ENCODE data around the gene BPIFB6. TPM values are rescaled to one million over a fixed set of nuclear protein-coding genes. Genes with fewer than 3 reads are reported as not detected.

BPIFB6 gene
- polyA plus RNA-seq, 3 donors = not detected

- Mint-ChIP-seq H3K9me3 (peaks cover 0 to under 1% (median 0%) of the 10 kb centered on the region in 7 donors), H3K4me3 (no peak overlapping the region), H3K27me3 (ENCODE audit: low read depth in 3 of 3) (peaks cover 0 to 5% (median 4%) of the 10 kb centered on the region in 3 donors), H3K27ac (no peak overlapping the region), H3K36me3 (no peaks in the 10 kb centered on the region), H3K4me1 (no peaks in the 10 kb centered on the region)
- DNase-seq = no peak
- Histone ChIP-seq H3K27me3 (ENCODE audit: control insufficient read depth in 2 of 2, insufficient read depth in 2 of 2, low read length in 2 of 2) (no peaks in the 10 kb centered on the region), H3K79me2 (ENCODE audit: insufficient read depth, low read length) (no peaks in the 10 kb centered on the region), H3K27ac (ENCODE audit: low read depth in 1 of 2, low read length in 2 of 2) (no peak overlapping the region), H4K20me1 (ENCODE audit: insufficient read depth, low read length) (no peaks in the 10 kb centered on the region), H3K4me1 (ENCODE audit: control insufficient read depth in 1 of 2, insufficient read depth in 2 of 2, low read length in 2 of 2) (no peaks in the 10 kb centered on the region), H3K4me2 (replicated peaks; ENCODE audit: extremely low read depth, low read length, poor library complexity, severe bottlenecking) (no peak overlapping the region), H3K9ac (ENCODE audit: insufficient read depth, low read length, poor library complexity, severe bottlenecking) (no peak overlapping the region), H2AFZ (ENCODE audit: insufficient read depth, low read depth, low read length, poor library complexity, severe bottlenecking) (no peak overlapping the region), H3K9me3 (replicated peaks in 1 of 2; ENCODE audit: control insufficient read depth in 1 of 2, insufficient read depth in 1 of 2, low read length in 2 of 2) (no peaks in the 10 kb centered on the region), H3K36me3 (replicated peaks in 1 of 2; ENCODE audit: control insufficient read depth in 1 of 2, insufficient read depth in 2 of 2, low read length in 2 of 2) (no peaks in the 10 kb centered on the region), H3K4me3 (replicated peaks in 1 of 3; ENCODE audit: low read depth in 2 of 3, low read length in 3 of 3) (no peak overlapping the region)
- intact Hi-C loops (cut with micrococcal nuclease) = no loop called here
- 93% methylated on average over 3 of the region's 5 CpGs for WGBS (ENCODE audit: insufficient coverage)
- TF ChIP-seq CTCF (IDR thresholded peaks at IDR 0.05) = no peak
These were observed 1.9 kb downstream of the BPIFB6 start for GRCh38 chr20:33033381-33033780.

- H3K4me3 Mint-ChIP-seq = no peak overlapping the region
- Histone ChIP-seq H3K9ac (ENCODE audit: insufficient read depth, low read length, poor library complexity, severe bottlenecking) (no peak overlapping the region), H3K27ac (ENCODE audit: low read depth in 1 of 2, low read length in 2 of 2) (no peak overlapping the region), H3K9me3 (replicated peaks in 1 of 2; ENCODE audit: control insufficient read depth in 1 of 2, insufficient read depth in 1 of 2, low read length in 2 of 2) (no peaks in the 10 kb centered on the region), H3K27me3 (ENCODE audit: control insufficient read depth in 2 of 2, insufficient read depth in 2 of 2, low read length in 2 of 2) (no peaks in the 10 kb centered on the region), H3K79me2 (ENCODE audit: insufficient read depth, low read length) (no peaks in the 10 kb centered on the region), H3K4me1 (ENCODE audit: control insufficient read depth in 1 of 2, insufficient read depth in 2 of 2, low read length in 2 of 2) (no peaks in the 10 kb centered on the region), H2AFZ (ENCODE audit: insufficient read depth, low read depth, low read length, poor library complexity, severe bottlenecking) (no peak overlapping the region), H3K4me2 (replicated peaks; ENCODE audit: extremely low read depth, low read length, poor library complexity, severe bottlenecking) (no peak overlapping the region), H3K4me3 (replicated peaks in 1 of 3; ENCODE audit: low read depth in 2 of 3, low read length in 3 of 3) (no peak overlapping the region), H3K36me3 (replicated peaks in 1 of 2; ENCODE audit: control insufficient read depth in 1 of 2, insufficient read depth in 2 of 2, low read length in 2 of 2) (no peaks in the 10 kb centered on the region), H4K20me1 (ENCODE audit: insufficient read depth, low read length) (no peaks in the 10 kb centered on the region)
- H3K27me3 Mint-ChIP-seq (ENCODE audit: low read depth in 3 of 3) = peaks cover 0 to 5% (median 4%) of the 10 kb centered on the region in 3 donors
- peak overlapping the region in 1 of 7 donors; percentile 43 for H3K27ac Mint-ChIP-seq
- H3K4me1 Mint-ChIP-seq = no peaks in the 10 kb centered on the region
- no peak for TF ChIP-seq CTCF (IDR thresholded peaks at IDR 0.05)
- H3K9me3 Mint-ChIP-seq = peaks cover 0 to 2% (median 0%) of the 10 kb centered on the region in 7 donors
- intact Hi-C loops (cut with micrococcal nuclease) = no loop called here
- H3K36me3 Mint-ChIP-seq = no peaks in the 10 kb centered on the region
- 0% methylated on average over 1 of the region's 5 CpGs for WGBS (ENCODE audit: insufficient coverage)
- no peak for DNase-seq
These were observed 2.7 kb downstream of the BPIFB6 start for GRCh38 chr20:33034115-33034514.

Data from CD14-positive monocyte (primary cell).